HG03571 (cell line): ENCODE results near the gene AGAP1.

Experiments used
- ATAC-seq: cut with Tn5 transposase; IDR thresholded peaks from one replicate; pipeline ENCODE4 v1.9.1; 2021; ENCODE audit not compliant: unreplicated experiment

AGAP1 gene

GRCh38 chr2:235493775-235494715, at the start of gene AGAP1:
Gene AGAP1 (plus strand): TSS chr2:235494043.
- peak; percentile 44 for ATAC-seq

DNA sequence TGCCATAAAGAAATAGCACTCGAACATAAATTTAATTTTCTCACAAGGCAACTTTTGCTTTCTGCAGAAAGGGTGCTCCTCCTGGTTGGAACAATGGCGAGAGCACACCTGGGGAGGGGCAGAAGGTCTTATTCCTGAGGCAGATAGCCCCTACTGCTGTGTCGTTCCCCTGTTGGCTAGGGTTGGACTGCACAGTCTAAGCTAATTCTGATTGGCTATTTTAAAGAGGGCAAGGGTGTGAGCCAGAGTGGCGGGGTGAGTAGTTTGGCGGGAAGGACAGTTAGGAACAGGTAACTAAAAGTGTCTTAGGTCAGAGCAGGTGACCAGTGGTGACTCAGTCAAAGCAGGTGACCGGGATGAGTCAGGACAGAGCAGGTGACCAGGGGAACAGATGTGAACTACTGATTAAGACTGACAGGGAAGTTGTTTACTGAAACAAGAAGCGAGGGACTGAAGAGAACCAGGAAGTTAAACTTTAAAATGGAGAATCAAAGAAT, 49.7 kb upstream of the AGAP1 start:
- no peak for ATAC-seq

DNA sequence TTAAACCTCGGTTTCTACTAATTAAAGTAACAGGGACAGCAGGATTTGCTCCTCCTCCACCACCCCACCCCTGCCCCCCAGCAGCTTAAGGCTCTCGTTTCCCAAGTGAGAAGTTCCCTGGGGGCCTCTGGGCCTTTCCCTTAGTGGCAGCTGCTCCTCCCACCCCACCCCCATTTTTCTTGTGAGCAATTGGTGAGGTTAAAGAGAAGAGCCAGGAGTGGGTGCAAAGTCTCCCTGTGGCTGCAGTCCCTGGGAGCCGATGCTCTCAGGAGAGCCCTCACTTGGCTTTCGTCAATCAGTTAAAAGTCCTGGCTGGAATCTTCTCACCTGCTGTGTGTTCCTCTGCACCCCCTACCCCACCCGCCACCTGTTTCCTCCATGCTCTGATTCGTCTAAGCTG, 48.7 kb upstream of the AGAP1 start:
- ATAC-seq, result no peak

GRCh38 chr2:235446082-235446481, 47.8 kb upstream of the AGAP1 start:
- ATAC-seq, result no peak

DNA sequence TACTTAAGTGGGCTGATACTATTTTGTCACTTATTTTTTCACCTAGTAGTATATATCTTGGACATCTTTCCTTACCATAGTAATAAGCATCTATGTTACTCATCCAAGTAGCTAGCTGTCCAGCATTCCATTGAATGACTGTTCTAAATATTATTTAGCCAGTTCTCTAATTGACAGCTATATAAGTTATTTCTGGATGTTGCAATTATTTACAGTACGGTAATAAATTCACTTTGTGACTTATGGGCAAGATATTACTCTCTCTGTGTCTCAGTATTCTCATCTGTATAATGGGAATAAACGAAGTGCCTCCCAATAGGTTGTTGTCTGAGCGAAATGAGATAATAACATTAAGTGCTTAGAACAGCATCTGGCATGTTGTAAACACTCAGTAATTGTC, 46.6 kb upstream of the AGAP1 start:
- ATAC-seq, result no peak

DNA sequence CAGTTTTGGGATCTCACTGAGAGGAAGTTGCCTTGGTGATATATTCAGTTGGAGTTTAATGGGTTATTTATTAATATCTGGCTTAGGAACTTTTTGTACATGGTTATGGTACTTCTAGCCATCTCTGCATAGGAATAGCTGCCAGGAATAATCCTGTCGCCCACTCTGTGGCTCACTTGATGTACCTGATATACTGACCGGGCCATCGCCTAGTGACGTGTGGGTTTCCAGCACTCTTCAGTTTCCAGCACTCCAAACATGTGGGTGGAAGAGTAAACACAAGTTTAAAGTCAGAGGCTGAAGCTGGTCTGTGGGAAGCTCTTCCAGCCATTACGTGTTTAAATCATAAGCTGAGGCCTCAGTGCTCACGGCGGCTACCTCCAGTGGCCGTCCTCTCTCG, 44.3 kb upstream of the AGAP1 start:
- ATAC-seq, result no peak

DNA sequence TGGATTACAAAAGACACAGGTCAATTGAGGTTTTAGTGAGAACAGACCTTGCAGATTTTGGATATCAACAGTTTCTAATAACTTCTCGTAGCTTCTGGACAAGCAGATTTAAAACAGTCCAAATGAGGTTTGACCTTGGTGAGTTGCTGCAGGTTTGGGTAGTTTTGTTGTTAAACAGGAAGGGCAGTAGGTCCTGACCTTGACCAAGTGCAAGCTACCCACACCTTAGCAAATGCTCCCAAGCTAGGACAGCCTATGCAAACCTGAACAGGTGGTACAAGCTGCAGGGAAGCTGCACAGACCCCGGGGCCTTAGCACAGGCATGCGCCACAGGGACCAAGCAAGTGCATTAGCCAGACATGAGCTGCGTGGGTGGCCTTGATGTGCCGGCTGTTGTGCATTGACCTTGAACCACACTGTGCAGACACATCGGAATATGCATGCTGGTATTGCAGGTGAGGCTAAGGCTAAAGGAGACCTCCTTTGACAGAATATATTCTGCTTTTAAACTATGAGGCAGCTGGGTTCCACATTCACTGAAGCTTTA, 40.2 kb upstream of the AGAP1 start:
- no peak for ATAC-seq

DNA sequence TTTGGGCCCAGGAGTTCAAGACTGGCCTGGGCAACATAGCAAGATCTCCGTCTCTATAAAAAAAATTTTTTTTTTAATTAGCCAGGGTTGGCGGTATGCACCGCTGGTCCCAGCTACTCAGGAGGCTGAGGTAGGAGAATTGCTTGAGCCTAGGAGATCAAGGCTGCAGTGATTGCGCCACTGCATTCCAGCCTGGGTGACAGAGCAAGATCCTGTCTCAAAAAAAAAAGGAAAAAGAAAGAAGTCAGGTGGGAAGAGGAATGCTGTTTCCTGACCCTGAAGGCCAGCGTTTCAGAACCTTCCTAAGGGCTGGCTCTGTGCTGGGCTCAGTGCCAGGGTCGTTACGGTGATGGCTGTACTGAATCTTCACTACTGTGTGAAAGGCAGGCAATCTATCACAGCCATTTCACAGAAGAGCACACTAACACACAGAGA, 35.0 kb upstream of the AGAP1 start:
- no peak for ATAC-seq

DNA sequence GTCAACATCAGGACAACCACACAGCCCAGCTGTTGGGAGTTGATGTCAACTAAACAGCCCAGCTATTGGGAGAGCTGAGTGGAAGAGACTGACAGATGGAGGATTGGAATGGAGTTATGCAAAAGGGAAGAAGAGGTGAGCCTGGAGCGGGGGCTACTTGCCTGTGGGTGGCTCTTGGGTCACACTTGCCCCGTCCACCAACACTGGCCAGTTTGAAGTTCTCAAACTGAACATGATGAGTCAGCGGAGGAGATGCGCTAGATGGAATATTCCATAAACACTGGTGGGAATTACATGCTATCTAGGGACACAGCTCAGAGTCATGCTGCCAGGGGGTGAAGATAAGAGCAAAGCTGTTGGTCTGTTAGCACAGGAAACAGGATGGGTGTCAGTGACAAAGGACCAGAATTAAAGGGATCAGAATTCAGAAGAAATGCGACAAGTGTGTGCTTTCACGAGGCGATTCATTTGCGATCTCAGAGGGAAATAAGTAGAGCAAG, 33.2 kb upstream of the AGAP1 start:
- no peak for ATAC-seq

- no peak for ATAC-seq
Observed at GRCh38 chr2:235461763-235462414, 32.0 kb upstream of the AGAP1 start.

DNA sequence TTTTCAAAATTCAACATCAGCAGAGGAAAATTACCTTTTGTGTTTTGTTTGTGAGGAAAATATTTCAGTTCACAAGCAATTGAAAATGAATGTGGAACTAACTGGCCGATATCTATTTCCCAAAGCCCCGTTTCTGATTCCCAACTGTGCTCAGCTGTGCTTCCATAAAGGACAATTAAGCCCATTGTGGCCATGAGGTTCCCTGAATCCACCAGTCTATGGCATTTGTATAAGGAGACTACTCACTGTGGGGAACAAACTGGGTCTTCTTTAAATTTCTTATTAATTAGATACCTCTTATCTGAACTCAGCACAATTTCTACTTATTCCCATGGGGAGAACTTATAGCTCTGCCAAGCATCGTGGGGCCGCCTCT, 31.4 kb upstream of the AGAP1 start:
- ATAC-seq, result no peak

DNA sequence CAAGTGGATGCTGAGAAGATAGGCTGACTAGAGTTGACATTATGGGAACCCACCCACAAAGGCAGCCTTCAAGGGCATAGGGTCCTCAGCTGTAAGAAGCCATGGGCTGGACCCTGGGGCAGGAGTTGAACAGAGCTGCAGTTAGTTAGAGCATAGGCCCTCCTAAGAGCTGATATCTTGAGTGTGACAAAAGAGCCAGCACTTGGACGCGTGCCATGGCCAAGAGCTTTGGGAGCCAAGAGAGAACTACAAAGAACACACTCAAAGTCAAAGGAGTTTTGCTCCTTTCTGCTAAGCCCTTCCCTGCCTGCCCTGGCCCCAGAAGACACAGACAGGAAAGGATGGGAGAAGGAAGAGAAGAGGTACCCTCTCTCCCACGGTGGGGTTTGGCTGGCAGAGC, 29.9 kb upstream of the AGAP1 start:
- ATAC-seq, result no peak

- no peak for ATAC-seq
Observed at GRCh38 chr2:235467588-235467987, 26.3 kb upstream of the AGAP1 start.

GRCh38 chr2:235468978-235469655, 24.7 kb upstream of the AGAP1 start:
- ATAC-seq, result no peak

DNA sequence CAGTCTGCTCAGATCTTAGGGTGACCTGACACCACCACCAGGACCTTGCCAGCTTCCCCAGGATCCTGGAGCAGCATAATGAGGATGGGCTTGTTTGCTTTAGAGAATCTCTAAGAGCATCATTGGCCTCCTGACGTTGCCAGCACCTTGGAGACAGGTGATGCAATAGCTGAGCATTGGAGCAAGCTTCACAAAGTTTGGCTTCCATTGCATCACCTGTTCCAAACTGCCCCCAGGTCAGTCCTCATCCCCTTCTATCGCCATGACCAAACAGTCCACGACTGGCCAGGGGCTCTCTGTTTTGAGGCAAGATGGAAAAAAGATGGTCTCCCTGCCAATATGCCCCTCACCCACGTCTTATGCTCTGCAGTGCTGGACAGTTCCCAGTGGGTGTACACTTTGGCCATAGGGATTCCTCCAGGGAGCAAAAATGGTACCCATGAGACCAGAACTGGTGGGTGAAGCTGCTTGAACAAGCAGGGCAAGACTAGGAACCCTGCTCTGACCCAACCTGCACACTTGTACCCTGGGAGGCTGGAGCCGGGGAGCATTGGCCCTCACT, 22.6 kb upstream of the AGAP1 start:
- ATAC-seq, result no peak

GRCh38 chr2:235472443-235472842, 21.4 kb upstream of the AGAP1 start:
- ATAC-seq, result no peak

GRCh38 chr2:235478609-235479008, 15.2 kb upstream of the AGAP1 start:
- no peak for ATAC-seq

GRCh38 chr2:235479604-235480003, 14.2 kb upstream of the AGAP1 start:
- ATAC-seq, result no peak

- no peak for ATAC-seq
Observed at GRCh38 chr2:235480614-235481013, 13.2 kb upstream of the AGAP1 start.

GRCh38 chr2:235483313-235483712, 10.5 kb upstream of the AGAP1 start:
- no peak for ATAC-seq

DNA sequence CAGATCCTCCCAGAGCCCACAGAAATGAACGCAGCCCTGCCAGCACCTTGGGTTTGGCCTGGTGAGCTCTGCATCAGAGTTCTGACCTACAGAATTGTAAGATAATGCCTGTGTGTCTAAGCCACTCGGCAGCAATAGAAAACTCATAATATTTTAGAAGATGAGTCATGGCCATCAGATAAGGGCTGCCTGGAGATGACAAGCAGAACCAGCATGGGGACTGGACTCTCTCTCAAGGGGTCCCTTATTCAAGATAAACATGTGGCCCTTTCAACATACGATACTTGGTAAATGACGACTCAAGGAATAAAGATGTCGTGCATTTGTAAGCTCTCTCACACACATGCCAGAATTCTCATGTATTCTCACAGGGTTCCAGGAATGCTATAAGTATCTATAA, 8.5 kb upstream of the AGAP1 start:
- no peak for ATAC-seq
